Activated naive CD8-positive, alpha-beta T cell treated with anti-CD3 and anti-CD28 coated beads, Interleukin-2, amount 50 U/mL, for 16 hours (primary cell): Measurements from ENCODE around the gene LRRC26.

Experiments used
- DNase-seq: peaks from one replicate; pipeline ENCODE4 v3.0.0-alpha.2; 2020; ENCODE audit warnings: low read depth, low spot score

LRRC26 gene

DNA sequence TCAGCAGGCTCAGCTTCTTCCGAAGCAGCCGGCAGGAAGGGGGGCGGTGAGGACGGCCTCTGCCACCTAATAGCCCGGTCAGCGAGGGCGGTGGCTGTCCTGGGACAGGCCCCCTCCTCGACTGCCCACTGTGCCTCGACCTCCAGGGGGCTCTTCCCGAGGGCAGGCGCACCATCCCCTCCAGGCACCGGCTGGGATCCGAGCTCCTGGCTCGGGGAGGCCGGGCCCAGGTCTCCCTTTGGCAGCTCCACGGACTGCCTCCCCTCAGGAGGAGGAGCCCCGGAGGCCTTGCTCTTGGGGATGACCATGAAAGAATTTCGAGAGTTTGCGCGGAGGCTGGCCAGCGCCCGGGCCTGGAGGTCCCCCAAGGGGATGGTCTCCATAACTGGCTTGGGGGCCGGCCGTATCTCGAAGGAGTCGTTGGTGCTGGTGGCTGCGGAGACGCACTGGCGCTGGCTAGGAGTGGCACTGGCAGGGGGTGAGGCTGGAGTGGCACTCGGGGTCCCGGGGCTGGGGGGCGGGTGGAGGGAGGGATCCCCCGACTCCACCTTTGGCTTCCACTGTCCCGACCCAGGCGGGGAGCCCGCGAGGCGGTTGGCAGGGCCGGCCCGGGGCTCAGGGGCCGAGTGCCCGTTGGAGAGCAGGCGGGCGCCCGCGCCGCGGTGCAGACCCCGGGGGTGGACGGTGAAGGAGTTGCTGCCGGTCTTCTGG, 29.7 kb upstream of the LRRC26 start:
- DNase-seq: no peak

DNA sequence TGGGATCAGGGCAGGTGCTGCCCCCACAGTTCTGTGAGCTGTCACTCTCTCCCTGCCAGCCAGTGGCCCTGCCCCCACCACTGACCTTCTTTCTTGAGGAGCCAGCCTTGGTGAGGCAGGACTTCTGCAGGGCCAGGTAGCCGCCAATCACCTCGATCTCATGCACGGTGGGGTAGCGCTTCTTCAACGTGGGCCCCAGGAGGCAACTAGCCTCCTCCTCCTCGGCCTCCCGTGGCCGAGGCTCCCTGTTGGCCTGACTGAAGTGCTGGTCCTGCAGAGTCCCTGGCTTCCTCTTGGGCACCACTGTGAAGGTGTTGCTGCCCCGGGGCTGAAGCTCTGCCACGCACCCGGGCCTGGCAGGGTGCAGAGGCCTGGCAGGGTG, 29.0 kb upstream of the LRRC26 start:
- DNase-seq: no peak

DNA sequence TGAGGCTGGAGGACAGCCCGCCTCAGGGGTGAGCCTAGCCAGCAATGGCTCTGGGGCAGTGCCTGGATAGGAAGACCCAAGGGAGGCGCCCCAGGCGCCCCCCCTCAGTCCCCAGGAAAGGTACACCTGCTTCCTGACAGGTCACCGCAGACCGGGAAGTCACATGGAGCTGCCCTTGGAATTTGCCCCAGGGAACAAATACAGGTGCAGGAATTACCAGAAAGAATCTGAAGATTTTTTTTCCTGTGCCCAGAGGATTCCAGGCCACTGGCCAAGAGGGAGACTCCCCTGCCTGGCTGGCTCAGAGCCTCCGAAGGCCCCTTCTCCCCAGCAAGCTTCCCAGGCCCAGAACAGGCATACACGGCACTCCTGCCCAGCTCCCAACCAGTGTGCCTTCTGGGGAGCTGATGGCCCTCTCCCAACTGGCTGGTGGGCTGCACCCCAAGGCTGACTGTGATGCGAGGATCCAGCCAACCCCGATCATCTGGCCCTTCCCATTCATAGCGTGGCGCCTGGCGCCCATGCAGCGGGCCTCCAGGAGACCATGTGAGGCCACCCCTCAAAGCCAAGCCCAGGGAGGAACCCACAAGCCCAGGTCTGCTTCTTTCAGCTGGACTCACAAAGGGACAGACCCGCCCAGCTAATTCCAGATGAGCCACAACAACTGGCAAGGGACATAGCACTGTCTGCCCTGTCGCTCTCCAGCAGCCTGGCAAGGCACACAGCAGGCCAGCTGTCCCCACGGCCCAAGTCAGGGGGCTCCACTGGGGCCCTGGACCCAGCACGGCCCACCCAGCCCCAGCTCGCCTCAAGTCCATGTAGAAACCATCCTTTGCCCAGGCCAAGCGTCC, 28.4 kb upstream of the LRRC26 start:
- no peak for DNase-seq

DNA sequence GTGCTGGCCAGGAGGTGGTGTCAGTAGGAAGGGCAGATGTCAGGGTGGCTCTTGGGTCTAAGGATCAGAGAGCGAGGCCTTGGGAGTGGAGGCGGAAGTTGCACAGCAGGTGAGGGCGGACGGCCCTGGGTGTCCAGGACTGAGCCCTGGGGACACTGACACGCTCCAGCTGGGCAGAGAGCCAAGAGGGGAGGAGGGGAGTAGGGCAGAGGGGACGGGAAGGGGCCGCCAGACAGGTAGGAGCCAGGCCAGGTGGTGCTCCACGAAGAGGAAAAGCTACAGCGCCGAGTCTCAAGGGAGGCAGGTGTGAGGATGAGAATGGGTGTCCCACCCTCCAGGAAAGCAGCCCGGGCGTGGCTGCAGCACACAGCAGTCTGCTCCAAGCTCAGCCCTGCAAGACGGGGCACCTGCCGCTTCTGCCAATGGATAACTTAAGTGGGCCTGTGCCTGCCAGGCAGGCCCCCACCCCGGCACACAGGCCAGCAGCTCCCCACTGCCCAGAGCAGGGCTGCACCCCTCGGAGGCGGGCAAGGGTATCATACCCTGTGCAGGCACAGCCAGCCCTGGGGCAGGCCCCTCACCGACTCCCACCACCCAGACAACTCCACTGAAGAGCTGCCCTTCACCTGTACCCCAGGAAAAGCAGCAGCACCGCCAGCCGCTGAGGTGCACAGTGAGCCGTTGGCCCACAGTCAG, 25.8 kb upstream of the LRRC26 start:
- DNase-seq: no peak

DNA sequence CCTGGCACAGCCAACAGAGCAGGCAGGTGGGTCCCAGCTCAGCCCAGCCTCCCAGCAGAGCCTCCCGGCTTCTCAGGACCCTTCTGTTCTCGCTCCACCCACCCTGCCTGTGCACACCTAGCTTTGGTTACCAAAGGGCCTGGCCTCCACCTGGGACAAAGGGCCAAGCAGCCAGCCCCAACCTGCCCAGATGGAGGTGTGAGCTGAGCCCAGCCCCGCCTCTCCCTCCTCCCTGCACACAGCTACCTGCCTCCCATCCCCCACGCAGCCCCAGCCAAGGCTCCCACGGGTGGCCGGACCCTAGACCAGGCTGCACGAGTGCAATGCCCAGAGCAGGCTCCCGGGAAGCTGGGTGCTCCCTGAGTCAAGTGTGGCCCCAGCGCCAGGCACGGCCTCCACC, 25.1 kb upstream of the LRRC26 start:
- DNase-seq: no peak

DNA sequence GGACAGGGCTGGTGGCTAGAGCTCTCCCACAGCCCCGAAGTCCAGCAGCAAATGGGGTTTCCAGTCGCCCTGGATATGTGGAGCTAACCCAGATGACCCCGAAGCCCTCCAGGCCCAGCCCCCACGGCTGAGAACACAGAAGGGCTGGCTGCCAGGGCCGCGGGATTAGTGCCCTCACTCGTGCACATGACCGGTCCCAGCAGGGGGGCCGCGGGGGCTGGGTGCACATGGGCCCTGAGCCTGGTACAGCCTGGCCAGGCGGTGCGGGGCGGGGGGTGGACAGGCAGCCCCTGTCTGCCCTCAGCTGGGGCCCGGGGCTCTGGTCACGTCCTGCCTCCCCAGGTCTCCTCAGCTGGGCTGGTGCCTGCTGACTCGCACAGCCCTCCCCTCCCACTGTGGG, 24.5 kb upstream of the LRRC26 start:
- no peak for DNase-seq

DNA sequence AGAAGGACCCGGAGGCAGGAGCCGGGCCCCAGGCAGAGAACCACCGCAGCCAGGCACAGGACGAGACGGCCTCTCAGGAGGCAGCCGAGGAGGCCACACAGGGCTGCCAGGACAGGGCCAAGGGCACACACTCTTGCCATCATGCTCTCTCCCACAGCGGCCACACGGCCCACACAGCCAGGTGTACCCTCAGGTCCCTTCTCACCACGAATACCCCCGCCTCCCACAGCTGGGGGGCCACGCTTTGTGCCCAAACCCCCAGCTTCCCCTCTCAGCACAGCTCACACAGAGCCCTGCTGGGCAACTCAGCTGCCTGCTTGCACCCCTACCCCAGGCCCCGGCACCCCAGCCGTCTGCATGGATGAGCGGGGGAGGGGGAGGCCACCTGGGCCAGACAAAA, 23.9 kb upstream of the LRRC26 start:
- no peak for DNase-seq

DNA sequence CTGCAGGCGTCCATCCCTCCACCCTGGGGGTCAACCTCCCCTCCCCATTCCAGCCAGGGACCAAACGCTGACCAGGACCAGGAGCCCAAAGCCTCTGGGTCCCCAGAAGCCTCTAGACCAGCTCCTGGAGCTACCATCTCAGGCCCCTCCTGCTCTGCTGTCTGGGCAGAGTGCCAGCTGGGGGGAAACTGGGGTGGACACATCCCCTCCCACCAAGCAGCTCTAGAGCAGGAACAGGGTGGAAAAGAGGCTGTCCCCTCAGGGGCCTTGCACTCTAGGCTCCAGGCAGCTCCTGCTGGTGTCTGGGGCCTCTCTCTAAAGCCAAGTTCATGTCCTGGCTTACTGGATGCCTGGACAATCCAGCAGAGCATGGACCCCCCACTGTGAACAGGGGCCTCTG, 23.0 kb upstream of the LRRC26 start:
- DNase-seq: no peak

DNA sequence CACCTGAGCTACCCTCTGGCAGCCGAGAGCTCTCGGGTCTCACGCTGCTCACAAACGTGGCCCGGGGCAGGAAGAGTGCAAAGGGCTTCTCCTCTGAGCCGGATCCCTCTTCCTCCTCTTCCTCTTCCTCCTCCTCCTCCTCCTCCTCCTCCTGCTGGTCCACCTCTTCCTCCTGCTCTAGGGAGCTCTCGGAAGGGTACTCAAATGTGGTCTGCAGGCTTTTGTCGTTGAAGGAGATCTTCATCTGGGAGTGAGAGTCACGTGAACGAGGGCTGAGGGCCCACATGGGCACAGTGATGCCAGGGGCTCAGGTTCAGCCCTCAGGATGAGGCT, 22.6 kb upstream of the LRRC26 start:
- DNase-seq: no peak

DNA sequence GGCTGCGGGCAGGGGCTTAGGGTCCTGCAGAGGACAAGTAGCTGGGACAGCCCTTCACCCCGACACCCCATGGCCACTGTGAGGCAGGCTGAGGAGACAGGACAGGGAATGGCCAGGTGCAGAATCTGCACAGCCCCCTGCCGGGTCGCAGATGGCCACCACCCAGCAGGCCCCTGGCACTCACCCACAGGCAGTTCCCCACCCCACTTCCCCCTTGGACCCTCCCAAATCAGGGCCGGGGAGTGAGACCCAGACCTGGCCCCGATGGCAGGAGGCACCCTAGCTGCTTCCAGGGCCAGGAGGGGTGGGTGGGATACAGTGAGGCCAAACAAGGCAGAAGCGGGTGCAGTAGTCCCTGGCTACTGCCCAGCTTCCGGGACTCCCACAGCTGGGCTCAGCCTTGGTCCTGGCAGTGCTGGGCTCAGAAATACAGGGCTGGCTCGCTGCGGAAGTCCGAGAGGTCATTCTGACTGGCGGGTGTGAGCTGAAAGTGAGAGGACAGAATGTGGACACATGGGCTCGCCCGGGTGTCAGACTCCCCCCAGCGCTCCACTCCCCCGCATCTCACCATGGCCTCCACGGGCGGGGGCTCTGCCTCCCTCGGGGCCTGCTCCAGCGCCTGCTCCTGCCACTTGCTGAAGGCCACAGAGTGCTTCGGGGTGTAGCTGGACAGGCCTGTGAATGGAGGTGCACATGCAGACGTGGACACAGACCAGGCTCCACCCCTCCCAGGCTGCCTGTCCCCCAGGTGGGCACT, 22.0 kb upstream of the LRRC26 start:
- DNase-seq: no peak

DNA sequence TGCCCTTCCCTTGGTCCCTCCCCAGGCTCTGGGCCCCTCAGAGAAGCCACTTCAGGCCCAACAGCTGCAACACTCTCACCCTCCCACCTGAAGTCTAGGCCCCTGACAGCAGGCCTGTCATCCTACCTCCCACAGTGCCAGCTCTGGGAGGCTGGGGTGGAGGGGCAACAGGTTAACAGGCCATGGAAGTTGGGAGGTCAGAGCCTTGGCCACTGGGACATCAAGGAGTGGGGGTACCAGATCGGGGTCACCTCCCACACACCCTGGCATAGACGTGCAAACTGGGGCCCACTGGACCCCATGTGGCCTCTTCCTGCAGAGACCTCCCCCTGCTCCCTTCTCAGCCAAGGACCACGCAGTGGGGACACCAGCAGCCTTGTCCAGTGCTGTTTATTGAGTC, 21.4 kb upstream of the LRRC26 start:
- no peak for DNase-seq

DNA sequence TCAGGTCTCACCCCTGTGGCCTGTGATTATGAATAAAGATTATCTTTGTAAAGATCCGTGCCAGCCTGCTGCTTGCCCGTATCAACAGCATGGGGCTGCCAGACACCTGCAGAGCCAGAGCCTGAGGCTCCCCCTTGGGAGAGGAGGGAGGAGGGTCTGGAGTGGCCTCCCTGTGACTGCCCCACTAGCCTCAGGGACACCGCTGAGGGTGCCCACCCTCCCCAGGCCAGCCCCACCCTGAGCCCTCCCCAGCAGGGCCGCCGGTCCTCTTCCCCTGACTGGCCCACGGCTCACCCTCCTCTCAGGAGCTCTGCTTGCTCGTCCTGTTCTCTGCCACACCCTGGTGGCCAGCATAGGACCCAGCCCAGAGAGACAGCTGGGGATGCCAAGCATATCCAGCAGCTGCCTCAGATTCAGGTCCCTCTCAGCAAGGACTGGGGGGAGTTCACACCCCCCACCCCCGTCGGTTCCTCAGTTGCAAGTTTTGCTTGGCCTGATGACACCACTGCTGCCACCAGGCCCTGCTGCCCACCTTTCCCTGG, 20.5 kb upstream of the LRRC26 start:
- no peak for DNase-seq

DNA sequence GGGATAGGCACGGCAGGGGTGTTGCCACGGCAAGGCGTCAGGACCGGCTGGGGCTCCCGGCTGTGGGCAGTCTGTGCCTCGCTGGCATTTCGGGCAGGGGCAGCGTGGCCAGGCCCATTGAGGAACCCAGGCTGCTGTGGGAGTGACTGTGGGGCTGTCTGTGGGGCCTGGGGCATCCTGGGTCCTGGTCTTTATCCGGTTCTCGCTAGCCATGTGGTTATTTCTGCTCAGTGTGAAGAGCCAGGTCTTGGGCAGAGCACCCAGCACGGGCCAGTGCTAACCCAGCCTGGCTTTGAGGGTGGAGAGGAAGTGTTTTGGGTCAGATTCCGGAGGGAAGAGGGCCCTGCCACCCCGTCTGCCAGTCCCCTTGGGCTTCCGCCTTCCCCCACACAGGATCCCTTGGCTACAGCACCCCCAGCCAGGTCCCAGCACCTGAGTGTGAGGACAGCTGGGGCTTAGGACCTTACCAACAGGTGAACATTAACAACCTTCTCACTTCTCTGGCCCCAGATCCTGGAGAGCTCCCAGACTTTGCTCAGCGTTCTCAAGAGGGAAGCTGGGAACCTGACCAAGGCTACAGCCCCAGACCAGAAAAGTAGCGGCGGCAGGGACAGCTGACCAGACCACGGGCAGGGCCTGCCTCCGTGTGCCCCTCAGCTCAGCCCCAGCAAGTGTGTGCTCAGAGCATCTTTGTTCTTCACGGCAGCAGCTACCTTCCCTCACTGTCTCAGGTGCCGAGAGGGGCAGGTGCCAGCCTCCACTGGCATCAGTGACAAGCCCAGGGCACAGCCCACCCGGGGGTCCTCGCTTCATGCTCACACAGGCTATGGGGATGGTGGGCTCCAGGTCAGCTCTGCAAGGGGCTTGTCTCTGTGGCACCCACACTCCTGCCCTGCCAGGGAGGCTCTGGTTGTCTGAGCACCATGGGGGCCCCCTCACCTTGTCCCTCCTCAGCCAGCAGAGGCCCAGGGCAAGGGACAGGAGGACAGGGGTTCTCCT, 19.7 kb upstream of the LRRC26 start:
- no peak for DNase-seq

DNA sequence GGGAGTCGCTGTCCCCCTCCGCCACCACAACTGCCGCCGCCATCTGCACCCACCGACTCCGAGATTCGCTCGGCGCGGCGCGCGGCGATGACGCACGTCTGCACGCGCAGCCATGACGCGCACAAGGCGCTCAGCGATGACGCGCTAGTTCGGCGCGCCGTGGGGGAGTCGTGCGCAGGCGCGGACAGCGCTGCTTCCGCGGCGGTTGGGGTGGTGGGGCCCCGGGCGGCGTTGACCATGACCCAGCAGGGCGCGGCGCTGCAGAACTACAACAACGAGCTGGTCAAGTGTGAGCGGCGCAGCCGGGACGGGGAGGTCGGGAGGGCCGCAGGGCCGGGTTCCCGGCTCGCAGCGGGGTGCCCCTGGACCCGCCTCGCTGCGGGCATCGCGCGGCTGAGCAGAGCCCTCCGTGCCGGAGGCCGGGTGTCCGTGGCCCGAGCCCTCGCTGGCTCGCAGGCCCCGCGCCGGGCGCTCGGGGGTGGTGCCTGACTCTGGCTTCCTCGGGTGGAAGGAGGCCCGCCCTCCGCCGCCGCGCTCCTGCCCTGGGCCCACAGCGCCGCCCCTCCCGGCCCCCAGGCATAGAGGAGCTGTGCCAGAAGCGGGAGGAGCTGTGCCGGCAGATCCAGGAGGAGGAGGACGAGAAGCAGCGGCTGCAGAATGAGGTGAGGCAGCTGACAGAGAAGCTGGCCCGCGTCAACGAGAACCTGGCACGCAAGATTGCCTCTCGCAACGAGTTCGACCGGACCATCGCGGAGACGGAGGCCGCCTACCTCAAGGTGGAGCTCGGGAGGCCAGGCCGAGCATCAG, 18.8 kb upstream of the LRRC26 start, which contains the start of the genes ANAPC2 and SSNA1:
Gene ANAPC2, minus strand, starts transcription at position 71 of the 807 bp plus-strand sequence. Its CDS starts 28 bp downstream, at position 43.
Gene SSNA1, plus strand, starts transcription at position 187 of the 807 bp plus-strand sequence. Its CDS starts 51 bp downstream, at position 238.
- DNase-seq: peak; percentile 82

DNA sequence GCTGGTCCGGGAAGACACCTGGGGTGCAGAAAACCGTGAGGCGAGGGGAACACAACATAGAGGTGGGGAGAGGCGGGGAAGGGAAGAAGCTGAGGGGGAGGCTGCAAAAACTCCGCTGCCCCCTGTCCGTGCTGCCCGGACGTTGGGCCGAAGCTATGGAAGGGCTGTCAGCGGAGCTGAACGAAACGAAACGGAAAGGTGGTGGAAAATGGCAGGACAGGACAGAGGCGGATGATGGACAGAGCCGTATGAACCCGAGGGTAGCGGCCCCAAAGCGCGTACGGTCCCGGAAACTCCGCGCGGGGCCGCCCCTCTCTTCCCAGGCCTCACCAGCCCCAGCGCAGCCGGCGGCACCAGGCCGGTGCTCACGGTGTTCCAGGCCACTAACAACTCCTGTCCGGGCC, 18.2 kb upstream of the LRRC26 start:
- DNase-seq: no peak

DNA sequence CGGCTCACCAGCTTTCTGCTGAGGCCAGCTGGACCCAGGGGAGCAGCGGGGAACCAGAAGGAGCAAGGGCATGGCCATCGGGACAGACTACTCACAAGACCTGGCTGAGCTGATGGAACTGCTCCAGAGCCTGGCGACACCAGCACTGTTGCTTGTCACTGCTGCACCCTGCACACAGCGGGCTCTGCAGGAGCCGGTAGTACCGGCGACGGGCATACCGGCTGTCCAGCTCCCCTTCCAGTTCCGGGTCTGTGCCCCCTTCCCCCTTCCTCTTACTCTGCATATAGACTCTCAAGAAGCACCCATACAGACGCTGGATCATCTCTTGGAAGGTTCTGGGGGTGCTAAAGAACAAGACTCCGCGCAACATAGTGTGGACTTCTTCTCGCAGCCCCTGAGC, 17.5 kb upstream of the LRRC26 start:
- no peak for DNase-seq

DNA sequence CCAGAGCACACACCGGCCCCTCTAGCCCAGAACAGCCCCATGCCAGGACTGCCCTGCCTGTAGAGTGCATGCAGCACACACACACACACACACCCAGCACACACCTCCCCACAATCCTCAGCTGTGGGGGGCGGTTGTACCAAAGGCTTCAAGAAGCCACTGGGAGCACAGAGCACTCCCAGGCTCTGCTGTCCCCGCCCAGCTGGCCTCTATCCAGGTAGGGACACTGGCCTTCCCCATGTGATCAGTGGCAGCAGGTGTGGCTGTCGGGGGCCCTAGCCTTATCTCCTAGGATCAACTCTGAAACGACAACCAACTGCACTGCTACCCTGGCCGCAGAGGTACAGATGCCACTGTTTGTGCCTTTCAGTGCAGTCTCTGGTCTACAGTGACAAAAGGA, 16.5 kb upstream of the LRRC26 start:
- DNase-seq: no peak

DNA sequence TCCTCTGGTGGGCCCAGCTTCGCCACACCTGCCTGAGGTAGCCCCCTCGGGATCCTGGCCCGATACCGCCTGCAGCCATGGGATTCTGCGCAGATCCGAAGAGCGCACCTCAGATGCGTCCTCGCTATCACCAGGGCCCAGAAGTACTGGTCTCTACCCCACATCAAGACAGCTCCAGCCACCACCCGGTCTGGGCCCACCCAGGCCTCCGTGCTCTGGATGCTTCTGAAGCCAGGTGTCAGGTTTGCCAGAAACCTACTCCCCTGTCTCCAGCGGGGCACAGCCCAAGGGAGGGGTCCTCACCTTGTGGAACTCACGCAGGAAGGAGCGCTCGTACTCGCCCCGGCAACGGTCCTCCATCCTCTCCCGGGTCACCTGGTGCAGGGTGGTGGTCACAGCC, 16.1 kb upstream of the LRRC26 start:
- no peak for DNase-seq

DNA sequence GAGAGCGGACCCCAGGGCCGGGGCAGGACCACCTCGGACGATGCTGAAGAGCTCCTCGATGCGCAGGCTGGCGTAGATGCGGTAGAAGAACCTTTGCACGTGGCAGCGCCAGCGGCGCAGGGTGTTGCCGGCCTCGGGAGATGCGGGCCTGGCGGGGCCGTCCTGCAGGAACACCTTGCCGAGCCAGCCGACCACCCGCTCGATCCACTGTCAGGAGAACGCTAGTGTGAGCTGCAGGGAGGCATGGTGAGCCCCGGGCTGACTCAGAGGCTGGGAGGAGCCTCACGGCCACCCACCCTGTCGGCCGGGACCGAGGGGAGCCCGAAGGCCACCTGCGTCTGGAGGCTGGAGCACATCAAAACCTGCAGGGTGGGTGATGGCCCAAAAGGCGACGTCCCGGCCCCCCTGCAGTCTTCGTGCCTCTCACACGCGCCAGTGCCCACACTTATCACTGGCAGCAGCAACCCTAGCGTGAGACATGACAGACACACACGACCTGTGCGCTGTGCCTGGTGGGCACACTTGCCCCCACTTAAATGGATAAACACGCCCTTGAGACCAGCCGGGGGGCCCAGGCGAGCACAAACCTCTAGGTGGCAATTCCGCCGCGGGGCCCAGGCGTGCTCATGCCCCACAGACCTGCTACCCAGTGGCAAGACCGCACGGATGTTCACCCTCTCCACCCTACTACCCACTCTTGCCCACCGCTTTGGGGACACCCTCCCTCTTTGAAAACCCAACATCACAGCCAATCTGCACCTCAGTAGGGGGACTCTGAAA, 15.2 kb upstream of the LRRC26 start:
- no peak for DNase-seq
